Activated CD8-positive, alpha-beta memory T cell treated with anti-CD3 and anti-CD28 coated beads, Interleukin-2, amount 50 U/mL, for 48 hours (primary cell): ENCODE results near the gene ADGRG2.

Source experiments
- DNase-seq: peaks from one replicate; pipeline ENCODE4 v3.0.0-alpha.2; 2020

The ADGRG2 gene

DNA sequence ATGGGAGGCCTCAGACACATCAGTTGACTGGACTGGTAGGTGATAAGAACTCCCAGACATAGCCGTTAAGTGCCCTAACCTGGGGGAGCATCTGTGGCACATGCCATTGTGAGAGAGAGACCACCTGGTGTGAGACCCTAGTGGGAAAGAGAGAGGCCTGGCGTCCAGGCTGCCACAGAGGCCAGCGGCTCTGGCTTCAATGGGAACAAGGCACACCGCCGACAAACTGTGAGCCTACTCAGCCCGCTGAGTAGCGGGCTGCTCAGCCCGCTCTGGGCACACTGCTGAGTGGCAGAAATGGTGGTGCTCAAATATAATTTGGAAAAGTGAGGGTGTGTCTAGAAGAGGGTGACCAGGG lies 172.3 kb downstream of the ADGRG2 start:
- DNase-seq: no peak

DNA sequence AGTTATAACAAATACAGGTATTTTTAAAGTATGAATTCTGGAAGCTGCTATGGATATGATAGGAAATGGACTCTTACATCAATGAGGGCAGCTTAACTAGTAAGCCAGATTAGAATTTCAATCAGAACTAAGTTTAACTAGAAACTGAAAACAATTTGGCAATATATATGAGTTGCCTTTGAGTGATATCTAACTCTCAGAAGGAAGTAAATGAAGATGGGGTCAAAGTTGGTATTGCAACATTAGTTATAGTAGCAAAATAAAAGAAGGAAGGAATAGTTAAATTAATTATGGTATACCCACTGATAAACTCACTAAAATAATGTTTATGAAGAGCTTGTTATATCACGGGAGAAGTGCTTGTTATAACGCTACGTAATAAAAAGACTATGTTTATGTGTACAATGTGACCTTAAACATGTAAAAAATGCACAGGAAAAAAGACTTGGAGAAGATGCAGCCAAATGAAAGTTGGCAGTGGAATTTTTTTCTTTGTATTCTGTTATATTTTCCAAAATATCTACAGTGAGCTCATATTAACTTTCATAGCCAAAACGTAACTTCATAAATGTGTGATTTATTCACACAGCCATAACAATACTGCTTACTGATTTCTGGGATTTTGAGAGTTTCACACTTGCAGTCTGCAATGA lies 172.9 kb downstream of the ADGRG2 start:
- DNase-seq: no peak

DNA sequence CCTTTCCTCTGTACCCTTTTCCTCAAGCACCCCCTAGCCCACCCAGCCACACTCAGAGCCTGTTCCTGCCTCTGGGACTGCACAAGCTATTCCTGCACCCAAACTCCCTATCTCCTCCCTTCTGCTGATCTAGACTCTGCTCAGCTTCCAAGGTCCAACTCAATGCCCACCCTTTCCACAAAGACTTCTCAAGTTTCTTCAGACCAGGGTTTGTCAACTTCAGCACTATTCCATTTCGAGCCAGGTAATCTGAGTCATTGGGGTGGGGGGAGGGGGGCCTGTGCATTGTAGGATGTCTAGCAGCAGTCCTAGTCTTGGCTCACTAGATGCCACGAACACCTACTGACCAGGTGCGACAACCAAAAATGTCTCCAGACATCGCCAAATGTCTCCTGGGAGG lies 175.7 kb downstream of the ADGRG2 start:
- DNase-seq: no peak

DNA sequence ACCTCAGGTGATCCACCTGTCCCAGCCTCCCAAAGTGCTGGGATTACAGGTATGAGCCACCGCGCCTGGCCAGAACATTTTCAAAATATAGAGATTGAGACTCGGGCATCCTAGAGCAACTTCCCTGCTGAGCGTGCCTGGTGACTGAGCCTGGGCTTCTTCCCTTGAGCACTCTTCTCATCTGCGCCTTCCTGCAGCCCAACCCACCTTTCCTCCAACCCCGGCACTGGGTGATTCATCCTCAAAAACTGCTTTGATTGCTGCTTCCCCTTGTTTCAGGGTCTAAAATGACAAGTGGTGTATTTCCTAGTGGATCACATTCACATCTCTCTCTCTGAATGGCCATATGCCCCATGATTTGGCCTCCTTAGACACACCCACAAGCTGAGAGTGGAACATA lies 176.1 kb downstream of the ADGRG2 start:
- no peak for DNase-seq

DNA sequence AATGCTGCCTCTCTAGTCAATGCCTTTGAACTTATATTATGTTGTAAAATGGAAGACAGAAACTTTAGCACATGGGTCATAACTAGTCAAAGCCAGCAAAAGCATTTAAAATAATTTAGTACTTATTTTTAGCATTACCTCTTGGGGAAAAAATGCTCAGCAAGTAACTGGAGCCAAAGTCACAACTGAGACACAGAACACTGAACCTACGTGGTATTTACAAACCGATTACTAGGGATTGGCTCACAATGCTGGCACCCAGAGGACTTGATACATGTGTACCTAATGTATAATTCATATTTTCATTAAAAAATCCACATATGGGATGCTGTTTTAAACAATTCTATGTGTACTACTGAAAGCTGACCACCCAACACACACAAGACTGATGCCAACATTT lies 176.8 kb downstream of the ADGRG2 start:
- DNase-seq: no peak

DNA sequence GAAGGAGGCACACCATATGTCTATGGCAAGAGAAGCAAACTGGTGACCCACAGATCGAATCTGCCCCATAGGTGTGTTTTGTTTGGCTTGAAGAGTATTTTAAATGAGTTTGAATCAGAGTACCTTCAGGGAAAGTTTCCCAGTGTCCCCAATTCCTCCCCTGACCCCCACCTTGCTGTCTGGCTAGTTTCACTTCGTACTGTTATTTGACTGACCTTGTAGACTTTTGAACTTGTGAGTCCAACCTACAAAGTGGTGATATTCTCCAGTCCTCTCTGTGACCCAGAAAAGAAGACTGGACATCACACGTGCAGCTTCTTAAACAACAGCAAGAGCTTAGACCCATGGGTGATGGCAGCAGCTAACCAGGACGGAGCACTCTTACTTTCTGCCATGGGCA lies 177.8 kb downstream of the ADGRG2 start:
- DNase-seq: no peak

DNA sequence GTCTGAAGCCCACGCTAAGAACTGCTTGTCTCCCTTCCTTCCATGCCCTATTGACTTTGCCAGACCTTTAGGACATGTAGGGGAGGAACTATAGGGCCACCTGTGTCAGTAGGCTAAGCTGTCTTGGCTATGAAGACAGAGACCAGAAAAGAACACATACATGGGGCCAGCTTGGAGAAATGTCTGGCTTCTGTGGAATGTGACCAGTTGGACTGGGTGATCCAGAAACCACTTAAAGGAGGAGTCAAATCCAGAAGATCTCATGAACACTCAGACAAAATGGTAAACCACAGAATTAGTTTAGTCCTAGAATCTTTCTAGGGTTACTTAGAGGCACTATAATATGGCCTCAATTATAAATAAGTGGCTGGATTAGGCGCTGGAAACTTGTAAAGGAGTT lies 180.4 kb downstream of the ADGRG2 start:
- DNase-seq: no peak
